ENCODE measurements around the gene MOCS1.

The MOCS1 gene

DNA sequence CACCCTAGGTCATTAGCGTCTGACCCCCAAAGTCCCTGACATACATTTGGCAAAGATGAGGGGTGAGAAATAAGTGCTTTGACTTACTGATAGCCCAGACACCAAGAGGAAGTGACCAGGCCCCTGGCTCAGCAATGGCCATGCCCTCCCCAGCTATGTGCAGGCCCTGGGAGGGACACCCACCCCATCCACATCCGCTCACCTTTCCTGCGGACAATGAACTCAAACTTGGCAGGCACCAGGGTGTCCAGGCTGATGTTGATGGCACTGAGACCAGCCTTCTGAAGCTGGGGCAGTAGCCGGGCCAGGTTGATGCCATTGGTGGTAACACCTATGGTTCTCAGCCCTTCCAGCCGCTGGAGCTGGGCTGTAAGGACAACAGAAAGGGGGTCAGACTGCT is 18.4 kb downstream of the MOCS1 start:
- H3K9me3 ChIP-seq (ENCODE audit: control insufficient read depth, low read length) = no peaks in the 10 kb centered on the region
- no peaks in the 10 kb centered on the region for H3K27me3 ChIP-seq (replicated peaks; ENCODE audit: control insufficient read depth, insufficient read depth, low read length, poor library complexity, severe bottlenecking)
- no peak for DNase-seq
- H3K36me3 ChIP-seq (ENCODE audit: control insufficient read depth, insufficient read depth, low read length) = no peaks in the 10 kb centered on the region
- H3K4me1 ChIP-seq (ENCODE audit: control insufficient read depth, insufficient read depth, low read length, poor library complexity, severe bottlenecking) = no peaks in the 10 kb centered on the region
- no peak overlapping the region for H3K4me3 ChIP-seq (ENCODE audit: insufficient read depth, low read depth, low read length, poor library complexity, severe bottlenecking)
- H3K27ac ChIP-seq (ENCODE audit: insufficient read depth, low read length, poor library complexity, severe bottlenecking) = no peak overlapping the region

DNA sequence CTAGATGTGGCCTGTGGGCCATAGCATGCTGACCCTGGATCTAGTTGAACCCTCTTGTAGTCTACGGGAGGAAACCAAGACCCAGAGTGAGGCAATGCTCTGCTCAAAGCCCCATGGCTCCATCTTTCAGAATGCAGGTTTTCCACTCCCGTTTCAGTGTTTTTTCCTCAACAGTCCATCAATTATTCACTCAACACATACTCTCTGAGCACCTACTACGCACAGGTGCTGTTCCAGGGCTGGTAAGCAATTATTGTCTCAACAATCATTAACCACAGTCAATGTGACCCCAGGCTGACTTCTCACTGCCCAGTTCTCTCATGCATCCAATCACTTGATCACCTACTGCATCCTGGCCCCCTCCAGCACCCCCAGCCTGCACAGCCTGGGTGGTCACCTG is 20.0 kb downstream of the MOCS1 start:
- no peaks in the 10 kb centered on the region for H3K27me3 ChIP-seq (replicated peaks; ENCODE audit: control insufficient read depth, insufficient read depth, low read length, poor library complexity, severe bottlenecking)
- no peak overlapping the region for H3K4me3 ChIP-seq (ENCODE audit: insufficient read depth, low read depth, low read length, poor library complexity, severe bottlenecking)
- H3K9me3 ChIP-seq (ENCODE audit: control insufficient read depth, low read length) = no peaks in the 10 kb centered on the region
- H3K27ac ChIP-seq (ENCODE audit: insufficient read depth, low read length, poor library complexity, severe bottlenecking) = no peak overlapping the region
- no peaks in the 10 kb centered on the region for H3K36me3 ChIP-seq (ENCODE audit: control insufficient read depth, insufficient read depth, low read length)
- no peaks in the 10 kb centered on the region for H3K4me1 ChIP-seq (ENCODE audit: control insufficient read depth, insufficient read depth, low read length, poor library complexity, severe bottlenecking)
- DNase-seq = no peak

DNA sequence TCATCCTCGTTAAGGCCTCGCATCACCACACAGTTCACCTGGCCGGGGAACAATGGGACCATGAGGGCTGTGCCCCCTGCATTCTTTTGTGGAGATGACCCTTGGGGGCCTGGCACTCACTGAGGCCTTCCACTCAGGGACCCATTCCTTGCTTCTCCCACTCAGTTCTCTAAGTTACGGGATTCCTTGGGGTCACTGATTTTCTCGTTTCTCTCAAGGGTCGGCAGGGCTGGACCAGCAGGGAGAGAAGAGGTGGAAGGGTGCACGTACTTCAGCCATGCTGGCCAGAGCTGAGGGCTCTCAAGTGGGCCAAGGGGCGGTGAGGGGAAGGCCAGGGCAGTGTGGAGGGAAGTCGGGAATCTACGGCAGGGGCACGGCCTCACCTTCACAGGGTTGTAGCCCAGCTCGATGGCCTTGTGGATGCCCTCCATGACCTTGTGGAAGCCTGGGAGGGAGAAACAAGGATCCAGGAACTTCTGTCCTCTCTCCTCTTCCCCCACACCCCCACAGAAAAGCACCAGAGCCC is 20.8 kb downstream of the MOCS1 start:
- no peaks in the 10 kb centered on the region for H3K9me3 ChIP-seq (ENCODE audit: control insufficient read depth, low read length)
- no peaks in the 10 kb centered on the region for H3K4me1 ChIP-seq (ENCODE audit: control insufficient read depth, insufficient read depth, low read length, poor library complexity, severe bottlenecking)
- no peak for DNase-seq
- H3K27ac ChIP-seq (ENCODE audit: insufficient read depth, low read length, poor library complexity, severe bottlenecking) = no peak overlapping the region
- no peaks in the 10 kb centered on the region for H3K36me3 ChIP-seq (ENCODE audit: control insufficient read depth, insufficient read depth, low read length)
- H3K27me3 ChIP-seq (replicated peaks; ENCODE audit: control insufficient read depth, insufficient read depth, low read length, poor library complexity, severe bottlenecking) = no peaks in the 10 kb centered on the region
- no peak overlapping the region for H3K4me3 ChIP-seq (ENCODE audit: insufficient read depth, low read depth, low read length, poor library complexity, severe bottlenecking)

DNA sequence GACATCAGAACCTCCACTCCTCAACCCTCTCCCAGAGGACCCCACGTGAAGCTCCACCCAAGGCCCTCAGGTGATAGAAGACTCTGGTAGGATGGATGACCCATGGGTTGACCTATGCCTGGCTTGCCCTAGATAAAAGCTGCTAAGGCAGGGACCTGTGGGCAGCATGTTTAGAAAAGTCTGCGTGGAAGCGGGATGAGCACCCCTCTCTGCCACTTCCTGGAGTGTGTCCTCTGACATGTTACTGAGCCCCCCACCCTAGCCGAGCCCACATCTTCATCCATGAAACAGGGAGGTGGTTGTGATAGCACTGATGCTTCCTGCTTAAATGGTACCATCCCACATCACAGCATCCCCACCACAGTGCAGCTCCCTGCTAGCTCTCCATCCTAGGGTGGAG is 21.8 kb downstream of the MOCS1 start:
- H3K27me3 ChIP-seq (replicated peaks; ENCODE audit: control insufficient read depth, insufficient read depth, low read length, poor library complexity, severe bottlenecking) = no peaks in the 10 kb centered on the region
- no peaks in the 10 kb centered on the region for H3K9me3 ChIP-seq (ENCODE audit: control insufficient read depth, low read length)
- no peak for DNase-seq
- no peak overlapping the region for H3K27ac ChIP-seq (ENCODE audit: insufficient read depth, low read length, poor library complexity, severe bottlenecking)
- no peaks in the 10 kb centered on the region for H3K4me1 ChIP-seq (ENCODE audit: control insufficient read depth, insufficient read depth, low read length, poor library complexity, severe bottlenecking)
- H3K4me3 ChIP-seq (ENCODE audit: insufficient read depth, low read depth, low read length, poor library complexity, severe bottlenecking) = no peak overlapping the region
- no peaks in the 10 kb centered on the region for H3K36me3 ChIP-seq (ENCODE audit: control insufficient read depth, insufficient read depth, low read length)

DNA sequence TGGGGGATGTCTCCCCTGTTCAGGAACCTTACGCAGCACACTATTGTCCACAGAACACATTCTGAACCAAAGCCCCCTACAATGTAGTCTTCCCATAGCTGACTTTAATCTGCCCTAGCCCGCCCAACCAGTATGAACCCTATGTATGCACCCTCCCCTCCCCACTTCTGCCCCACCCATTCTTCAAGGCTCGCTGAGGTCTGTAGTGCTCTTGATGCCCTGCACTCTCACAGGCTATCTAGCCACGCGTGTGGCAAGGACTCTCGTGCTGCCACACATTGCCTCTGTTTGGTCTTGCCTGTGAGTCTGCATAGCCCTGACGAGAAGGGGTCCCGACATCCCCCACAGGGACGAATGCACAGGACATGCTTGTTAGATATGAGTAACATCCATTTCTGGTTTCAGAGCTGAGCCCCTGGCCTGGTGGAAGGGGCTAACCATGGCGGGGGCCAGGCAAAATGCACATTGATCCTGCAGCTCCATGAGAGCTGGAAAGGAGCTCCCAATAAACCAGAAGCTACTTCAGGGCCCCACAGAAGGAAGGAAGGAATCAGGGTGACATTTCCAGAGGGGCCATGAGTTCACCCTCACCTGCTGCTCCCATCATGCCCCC is 22.6 kb downstream of the MOCS1 start:
- Histone ChIP-seq H3K4me1 (ENCODE audit: control insufficient read depth, insufficient read depth, low read length, poor library complexity, severe bottlenecking) (no peaks in the 10 kb centered on the region), H3K27me3 (replicated peaks; ENCODE audit: control insufficient read depth, insufficient read depth, low read length, poor library complexity, severe bottlenecking) (no peaks in the 10 kb centered on the region), H3K4me3 (ENCODE audit: insufficient read depth, low read depth, low read length, poor library complexity, severe bottlenecking) (no peak overlapping the region), H3K9me3 (ENCODE audit: control insufficient read depth, low read length) (no peaks in the 10 kb centered on the region), H3K27ac (ENCODE audit: insufficient read depth, low read length, poor library complexity, severe bottlenecking) (no peak overlapping the region), H3K36me3 (ENCODE audit: control insufficient read depth, insufficient read depth, low read length) (no peaks in the 10 kb centered on the region)
- DNase-seq = no peak

DNA sequence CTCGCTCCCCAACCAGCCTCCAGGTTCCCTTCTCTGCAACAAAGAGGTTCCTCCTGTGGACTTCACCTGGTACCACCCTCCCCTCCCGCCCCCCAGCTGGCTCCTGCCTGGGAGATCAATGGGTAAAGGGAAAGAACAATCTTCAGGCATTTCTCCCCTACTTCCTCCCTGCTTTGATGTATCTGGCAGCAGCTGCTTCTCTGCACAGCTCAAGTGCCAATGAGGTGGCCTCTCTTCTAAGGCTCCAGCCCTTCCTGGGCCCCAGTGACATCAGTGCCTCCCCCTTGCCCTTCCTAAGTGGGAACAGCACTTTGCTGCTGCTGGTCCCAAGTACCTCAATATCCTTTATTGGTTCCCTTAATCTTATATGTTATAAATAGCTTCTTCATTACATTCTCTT is 23.5 kb downstream of the MOCS1 start:
- no peaks in the 10 kb centered on the region for H3K4me1 ChIP-seq (ENCODE audit: control insufficient read depth, insufficient read depth, low read length, poor library complexity, severe bottlenecking)
- no peak overlapping the region for H3K27ac ChIP-seq (ENCODE audit: insufficient read depth, low read length, poor library complexity, severe bottlenecking)
- H3K4me3 ChIP-seq (ENCODE audit: insufficient read depth, low read depth, low read length, poor library complexity, severe bottlenecking) = no peak overlapping the region
- H3K36me3 ChIP-seq (ENCODE audit: control insufficient read depth, insufficient read depth, low read length) = no peaks in the 10 kb centered on the region
- H3K27me3 ChIP-seq (replicated peaks; ENCODE audit: control insufficient read depth, insufficient read depth, low read length, poor library complexity, severe bottlenecking) = no peaks in the 10 kb centered on the region
- DNase-seq = no peak
- no peaks in the 10 kb centered on the region for H3K9me3 ChIP-seq (ENCODE audit: control insufficient read depth, low read length)

DNA sequence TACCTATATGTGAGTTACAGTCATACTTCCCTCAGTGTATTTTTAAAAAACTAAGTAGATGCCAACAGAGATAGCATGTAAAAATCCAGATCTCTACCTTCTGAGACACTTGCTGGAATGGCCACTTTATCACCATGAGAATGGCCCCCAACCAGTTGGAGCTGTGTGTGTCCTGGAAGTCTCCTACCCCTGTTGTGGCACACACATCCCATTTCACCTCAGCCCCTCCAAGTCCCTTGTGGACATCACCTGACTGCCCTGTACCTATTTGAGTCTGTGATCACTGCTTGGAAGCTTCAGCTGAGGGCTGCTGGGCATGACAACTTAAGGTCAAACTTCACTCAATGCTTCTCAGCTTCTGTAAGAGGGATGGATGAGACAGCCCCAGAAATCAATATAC is 24.1 kb downstream of the MOCS1 start:
- no peaks in the 10 kb centered on the region for H3K9me3 ChIP-seq (ENCODE audit: control insufficient read depth, low read length)
- no peak overlapping the region for H3K27ac ChIP-seq (ENCODE audit: insufficient read depth, low read length, poor library complexity, severe bottlenecking)
- no peaks in the 10 kb centered on the region for H3K27me3 ChIP-seq (replicated peaks; ENCODE audit: control insufficient read depth, insufficient read depth, low read length, poor library complexity, severe bottlenecking)
- H3K36me3 ChIP-seq (ENCODE audit: control insufficient read depth, insufficient read depth, low read length) = no peaks in the 10 kb centered on the region
- H3K4me3 ChIP-seq (ENCODE audit: insufficient read depth, low read depth, low read length, poor library complexity, severe bottlenecking) = no peak overlapping the region
- no peak for DNase-seq
- H3K4me1 ChIP-seq (ENCODE audit: control insufficient read depth, insufficient read depth, low read length, poor library complexity, severe bottlenecking) = no peaks in the 10 kb centered on the region

DNA sequence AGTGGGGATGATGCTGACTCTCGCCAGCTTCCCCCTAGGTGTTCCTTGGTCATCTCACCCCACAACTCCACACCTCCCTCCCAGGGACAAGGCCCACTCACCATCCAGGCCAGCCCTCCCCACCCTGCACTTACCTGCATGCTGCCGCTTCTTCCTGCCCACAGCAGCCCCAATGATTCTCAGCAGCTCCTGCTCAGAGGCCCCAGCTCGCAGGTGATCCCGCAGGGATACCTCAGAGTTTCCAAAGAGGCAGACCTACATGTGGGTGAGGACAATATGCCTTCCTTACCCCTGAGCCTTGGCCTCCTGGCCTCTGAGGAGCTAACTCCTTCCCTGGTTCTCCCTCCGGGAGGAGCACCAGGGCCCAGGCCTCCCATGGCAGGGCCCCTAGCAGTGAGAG is 24.6 kb downstream of the MOCS1 start:
- Histone ChIP-seq H3K27ac (ENCODE audit: insufficient read depth, low read length, poor library complexity, severe bottlenecking) (no peak overlapping the region), H3K4me1 (ENCODE audit: control insufficient read depth, insufficient read depth, low read length, poor library complexity, severe bottlenecking) (no peaks in the 10 kb centered on the region), H3K4me3 (ENCODE audit: insufficient read depth, low read depth, low read length, poor library complexity, severe bottlenecking) (no peak overlapping the region), H3K9me3 (ENCODE audit: control insufficient read depth, low read length) (no peaks in the 10 kb centered on the region), H3K27me3 (replicated peaks; ENCODE audit: control insufficient read depth, insufficient read depth, low read length, poor library complexity, severe bottlenecking) (no peaks in the 10 kb centered on the region), H3K36me3 (ENCODE audit: control insufficient read depth, insufficient read depth, low read length) (no peaks in the 10 kb centered on the region)
- no peak for DNase-seq

DNA sequence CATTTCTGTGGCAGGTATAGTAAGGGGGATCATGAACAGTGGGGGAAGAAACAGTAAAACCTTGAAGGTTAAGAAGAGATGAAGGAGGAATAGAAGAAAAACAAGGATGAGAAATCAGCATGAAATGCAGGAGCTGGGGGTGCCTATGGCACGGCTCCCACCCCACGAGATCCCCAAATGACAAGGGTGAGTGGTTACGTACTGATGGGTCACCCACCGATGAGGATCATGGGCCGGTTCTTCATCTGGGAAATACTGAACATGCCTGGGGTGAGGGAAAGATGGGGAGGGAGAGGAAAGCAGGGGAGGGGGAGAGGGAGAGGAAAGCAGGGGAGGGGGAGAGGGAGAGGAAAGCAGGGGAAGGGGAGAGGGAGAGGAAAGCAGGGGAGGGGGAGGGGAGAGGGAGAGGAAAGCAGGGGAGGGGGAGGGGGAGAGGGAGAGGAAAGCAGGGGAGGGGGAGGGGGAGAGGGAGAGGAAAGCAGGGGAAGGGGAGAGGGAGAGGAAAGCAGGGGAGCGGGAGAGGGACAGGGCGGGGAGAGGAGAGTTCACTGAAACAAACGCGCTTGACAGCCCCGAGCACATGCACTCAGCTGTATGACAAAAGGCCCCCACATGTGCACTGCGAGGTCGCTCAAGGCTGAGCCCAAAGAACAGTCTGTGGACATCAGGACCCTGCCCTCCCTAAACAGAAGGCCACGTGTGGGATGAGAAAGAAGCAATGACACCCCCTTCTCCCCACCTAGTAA is 25.3 kb downstream of the MOCS1 start:
- H3K27ac ChIP-seq (ENCODE audit: insufficient read depth, low read length, poor library complexity, severe bottlenecking) = no peak overlapping the region
- no peaks in the 10 kb centered on the region for H3K4me1 ChIP-seq (ENCODE audit: control insufficient read depth, insufficient read depth, low read length, poor library complexity, severe bottlenecking)
- no peak for DNase-seq
- no peak overlapping the region for H3K4me3 ChIP-seq (ENCODE audit: insufficient read depth, low read depth, low read length, poor library complexity, severe bottlenecking)
- no peaks in the 10 kb centered on the region for H3K9me3 ChIP-seq (ENCODE audit: control insufficient read depth, low read length)
- no peaks in the 10 kb centered on the region for H3K27me3 ChIP-seq (replicated peaks; ENCODE audit: control insufficient read depth, insufficient read depth, low read length, poor library complexity, severe bottlenecking)
- H3K36me3 ChIP-seq (ENCODE audit: control insufficient read depth, insufficient read depth, low read length) = no peaks in the 10 kb centered on the region

DNA sequence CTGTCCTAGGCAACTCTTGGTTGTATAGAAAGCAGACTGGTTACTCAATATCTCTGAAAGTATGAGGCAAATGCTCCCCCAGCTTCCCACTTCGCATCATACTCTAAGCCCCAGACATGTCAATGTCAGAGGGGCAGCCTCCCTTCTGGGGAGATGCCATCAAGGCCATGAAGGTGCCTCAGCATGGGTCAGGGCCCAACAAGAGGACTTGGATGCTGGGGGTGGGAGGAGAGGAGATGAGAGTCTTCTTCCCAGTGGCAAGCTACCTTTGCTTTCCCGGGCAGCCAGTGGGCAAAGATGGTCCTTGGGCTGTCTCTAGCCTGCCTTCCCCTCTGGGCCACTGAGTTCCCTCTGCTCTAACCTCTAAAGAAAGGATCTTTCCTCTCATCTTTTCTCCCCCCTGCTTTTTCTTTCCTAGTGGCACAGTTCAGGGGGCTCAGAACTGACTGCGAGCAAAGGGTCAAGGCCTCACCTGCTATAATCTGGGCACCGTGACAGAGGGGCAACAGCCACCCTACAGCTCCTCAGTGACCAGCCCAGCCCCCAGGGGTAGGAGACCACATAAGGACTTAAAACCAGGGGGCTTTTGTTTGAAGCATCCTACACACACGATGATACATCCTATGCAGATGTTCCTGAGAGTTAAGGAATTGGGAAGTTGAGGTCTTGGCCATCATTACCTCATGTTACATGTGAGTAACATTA is 26.2 kb downstream of the MOCS1 start:
- Histone ChIP-seq H3K27ac (ENCODE audit: insufficient read depth, low read length, poor library complexity, severe bottlenecking) (no peak overlapping the region), H3K27me3 (replicated peaks; ENCODE audit: control insufficient read depth, insufficient read depth, low read length, poor library complexity, severe bottlenecking) (no peaks in the 10 kb centered on the region), H3K4me3 (ENCODE audit: insufficient read depth, low read depth, low read length, poor library complexity, severe bottlenecking) (no peak overlapping the region), H3K9me3 (ENCODE audit: control insufficient read depth, low read length) (no peaks in the 10 kb centered on the region), H3K4me1 (ENCODE audit: control insufficient read depth, insufficient read depth, low read length, poor library complexity, severe bottlenecking) (no peaks in the 10 kb centered on the region), H3K36me3 (ENCODE audit: control insufficient read depth, insufficient read depth, low read length) (no peaks in the 10 kb centered on the region)
- DNase-seq = no peak
